ENCODE data around the gene AAMP. TPM values are rescaled to one million over a fixed set of nuclear protein-coding genes. Genes with fewer than 3 reads are reported as not detected.

The AAMP gene
- total RNA-seq, 2 donors from 2014 or later = 89.2 to 97.2 TPM

- H3K27me3 ChIP-seq (ENCODE audit: control insufficient read depth, insufficient read depth, low read length, poor library complexity, severe bottlenecking) = no peaks in the 10 kb centered on the region
- no peak overlapping the region for H3K27ac ChIP-seq (ENCODE audit: low read depth, low read length)
- Mint-ChIP-seq H3K4me1 (peaks cover 12% of the 10 kb centered on the region), H3K9me3 (no peaks in the 10 kb centered on the region), H3K27ac (peak overlapping the region; percentile 61), H3K27me3 (ENCODE audit: insufficient read depth) (no peaks in the 10 kb centered on the region), H3K4me3 (no peak overlapping the region), H3K36me3 (ENCODE audit: low read depth) (peaks cover 34% of the 10 kb centered on the region)
- H3K4me3 ChIP-seq (ENCODE audit: low read length) = no peak overlapping the region
- H3K9ac ChIP-seq (ENCODE audit: extremely low read depth, low read length, poor library complexity, severe bottlenecking) = no peak overlapping the region
- peaks cover 35% of the 10 kb centered on the region for H3K36me3 ChIP-seq (ENCODE audit: control insufficient read depth, insufficient read depth, low read length)
- DNase-seq = no peak
- H3K9me3 ChIP-seq (ENCODE audit: control insufficient read depth, low read length) = no peaks in the 10 kb centered on the region
- WGBS, 2 experiments (ENCODE audit: insufficient coverage in 1 of 2, insufficient read length in 1 of 2) = 94% methylated on average over 6 to 8 of the region's 8 CpGs
- no peak for TF ChIP-seq CTCF (conservative IDR thresholded peaks at IDR 0.05)
- H3K4me1 ChIP-seq (ENCODE audit: control insufficient read depth, insufficient read depth, low read length) = no peaks in the 10 kb centered on the region
Measured at GRCh38 chr2:218265626-218266025, 4.3 kb downstream of the AAMP start.

- no peaks in the 10 kb centered on the region for H3K4me1 ChIP-seq (ENCODE audit: control insufficient read depth, insufficient read depth, low read length)
- no peak overlapping the region for H3K9ac ChIP-seq (ENCODE audit: extremely low read depth, low read length, poor library complexity, severe bottlenecking)
- no peaks in the 10 kb centered on the region for H3K27me3 ChIP-seq (ENCODE audit: control insufficient read depth, insufficient read depth, low read length, poor library complexity, severe bottlenecking)
- H3K27ac ChIP-seq (ENCODE audit: low read depth, low read length) = no peak overlapping the region
- H3K9me3 ChIP-seq (ENCODE audit: control insufficient read depth, low read length) = no peaks in the 10 kb centered on the region
- no peak overlapping the region for H3K4me3 ChIP-seq (ENCODE audit: low read length)
- Mint-ChIP-seq H3K36me3 (ENCODE audit: low read depth) (peaks cover 34% of the 10 kb centered on the region), H3K4me1 (peaks cover 15% of the 10 kb centered on the region), H3K9me3 (no peaks in the 10 kb centered on the region), H3K27ac (peak overlapping the region; percentile 30), H3K27me3 (ENCODE audit: insufficient read depth) (no peaks in the 10 kb centered on the region), H3K4me3 (no peak overlapping the region)
- H3K36me3 ChIP-seq (ENCODE audit: control insufficient read depth, insufficient read depth, low read length) = peaks cover 35% of the 10 kb centered on the region
- 92 to 98% methylated on average over 9 to 22 of the region's 22 CpGs for WGBS, 2 experiments (ENCODE audit: insufficient coverage in 1 of 2, insufficient read length in 1 of 2)
- no peak for DNase-seq
- TF ChIP-seq CTCF (conservative IDR thresholded peaks at IDR 0.05) = no peak
Measured at GRCh38 chr2:218264773-218265561, 5.0 kb downstream of the AAMP start.

- 94 to 98% methylated on average over 10 to 17 of the region's 17 CpGs for WGBS, 2 experiments (ENCODE audit: insufficient coverage in 1 of 2, insufficient read length in 1 of 2)
- H3K27ac ChIP-seq (ENCODE audit: low read depth, low read length) = no peak overlapping the region
- Mint-ChIP-seq H3K36me3 (ENCODE audit: low read depth) (peaks cover 30% of the 10 kb centered on the region), H3K4me3 (no peak overlapping the region), H3K27me3 (ENCODE audit: insufficient read depth) (no peaks in the 10 kb centered on the region), H3K4me1 (peaks cover 13% of the 10 kb centered on the region), H3K9me3 (no peaks in the 10 kb centered on the region), H3K27ac (no peak overlapping the region)
- H3K9ac ChIP-seq (ENCODE audit: extremely low read depth, low read length, poor library complexity, severe bottlenecking) = no peak overlapping the region
- no peak for DNase-seq
- no peaks in the 10 kb centered on the region for H3K27me3 ChIP-seq (ENCODE audit: control insufficient read depth, insufficient read depth, low read length, poor library complexity, severe bottlenecking)
- H3K9me3 ChIP-seq (ENCODE audit: control insufficient read depth, low read length) = no peaks in the 10 kb centered on the region
- TF ChIP-seq CTCF (conservative IDR thresholded peaks at IDR 0.05) = peak; percentile 32
- peaks cover 35% of the 10 kb centered on the region for H3K36me3 ChIP-seq (ENCODE audit: control insufficient read depth, insufficient read depth, low read length)
- H3K4me3 ChIP-seq (ENCODE audit: low read length) = no peak overlapping the region
- no peaks in the 10 kb centered on the region for H3K4me1 ChIP-seq (ENCODE audit: control insufficient read depth, insufficient read depth, low read length)
Measured at GRCh38 chr2:218263817-218264641, 5.9 kb downstream of the AAMP start.

Data from endodermal cell (in vitro differentiated cells).